Mesenchymal stem cell (in vitro differentiated cells and primary cell): ENCODE results near the gene IL17F.
"Not testable (repeated sequence)": the region's sequence is repeated elsewhere in the genome, so short reads cannot be mapped to it uniquely, and the experiment has no call there.

Source experiments
- DNase-seq: peaks from one replicate; pipeline ENCODE4 v3.0.0-alpha.2; 2013
- H2AFZ ChIP-seq: one replicate; pipeline ENCODE4 v1.6.1; 2013; ENCODE audit warnings: low read depth, mild to moderate bottlenecking, control low read depth, inconsistent platforms, low read length, moderate library complexity
- H2AK5ac ChIP-seq: 2 replicates; pipeline ENCODE4 v1.6.1; 2013; ENCODE audit warnings: low read length, moderate library complexity, mild to moderate bottlenecking, inconsistent platforms; ENCODE audit not compliant: severe bottlenecking
- H2BK120ac ChIP-seq: one replicate; pipeline ENCODE4 v1.6.1; 2013; ENCODE audit warnings: low read depth, mild to moderate bottlenecking, inconsistent platforms, low read length, moderate library complexity
- H2BK12ac ChIP-seq, 2 experiments: one replicate each; pipeline ENCODE4 v1.6.1; 2013; ENCODE audit warnings: inconsistent platforms in 2 of 2, low read length in 2 of 2, mild to moderate bottlenecking in 2 of 2, moderate library complexity in 2 of 2, control low read depth in 1 of 2
- H2BK15ac ChIP-seq: one replicate; pipeline ENCODE4 v1.6.1; 2013; ENCODE audit warnings: mild to moderate bottlenecking, low read depth, inconsistent platforms; ENCODE audit not compliant: poor library complexity, severe bottlenecking
- H2BK5ac ChIP-seq: 2 replicates; pipeline ENCODE4 v1.6.1; 2013; ENCODE audit warnings: low read depth, mild to moderate bottlenecking, low read length, control low read depth, inconsistent platforms; ENCODE audit not compliant: poor library complexity, severe bottlenecking
- H3K14ac ChIP-seq, 2 experiments: one replicate each; pipeline ENCODE4 v1.6.1; 2013; ENCODE audit warnings: inconsistent platforms in 2 of 2, low read length in 2 of 2, control low read depth in 1 of 2, mild to moderate bottlenecking in 1 of 2, moderate library complexity in 1 of 2
- H3K18ac ChIP-seq, 2 experiments: one replicate each; pipeline ENCODE4 v1.6.1; 2013; ENCODE audit warnings: inconsistent platforms in 2 of 2, low read length in 2 of 2, control low read depth in 1 of 2, low read depth in 1 of 2, mild to moderate bottlenecking in 1 of 2
- H3K23ac ChIP-seq, 2 experiments: one replicate each; pipeline ENCODE4 v1.6.1; 2013; ENCODE audit warnings: inconsistent platforms in 2 of 2, low read length in 2 of 2, mild to moderate bottlenecking in 2 of 2, moderate library complexity in 2 of 2, control low read depth in 1 of 2
- H3K27ac ChIP-seq: 2 replicates; pipeline ENCODE4 v1.5.1; 2013; ENCODE audit warnings: mild to moderate bottlenecking, moderate library complexity, low read length, control low read depth, inconsistent platforms; ENCODE audit not compliant: poor library complexity, severe bottlenecking
- H3K27me3 ChIP-seq, 2 experiments: 2 replicates each; pipeline versions ENCODE4 v1.6.1 to v1.7.0; 2013; ENCODE audit warnings: low read length in 2 of 2, mild to moderate bottlenecking in 2 of 2, moderate library complexity in 2 of 2, control low read depth in 1 of 2, inconsistent platforms in 1 of 2; ENCODE audit not compliant: control insufficient read depth in 1 of 2, insufficient read depth in 1 of 2
- H3K36me3 ChIP-seq, 2 experiments: 2 replicates each; pipeline versions ENCODE4 v1.6.1 to v1.7.0; 2013; ENCODE audit warnings: low read length in 2 of 2, control low read depth in 1 of 2, inconsistent platforms in 1 of 2, low read depth in 1 of 2, mild to moderate bottlenecking in 1 of 2; ENCODE audit not compliant: insufficient read depth in 2 of 2, control insufficient read depth in 1 of 2
- H3K4ac ChIP-seq, 2 experiments: one replicate each; pipeline ENCODE4 v1.6.1; 2013; ENCODE audit warnings: inconsistent platforms in 2 of 2, low read length in 2 of 2, mild to moderate bottlenecking in 2 of 2, moderate library complexity in 2 of 2, control low read depth in 1 of 2, low read depth in 1 of 2
- H3K4me1 ChIP-seq: 2 replicates; pipeline ENCODE4 v1.6.1; 2013; ENCODE audit warnings: low read depth, low read length, control low read depth; ENCODE audit not compliant: control insufficient read depth, insufficient read depth
- H3K4me2 ChIP-seq: 2 replicates; pipeline ENCODE4 v1.6.1; 2013; ENCODE audit warnings: low read length, mild to moderate bottlenecking, inconsistent platforms; ENCODE audit not compliant: poor library complexity, severe bottlenecking
- H3K4me3 ChIP-seq, 2 experiments: 2 replicates each; pipeline versions ENCODE4 v1.5.1 to v1.7.0; 2013; ENCODE audit warnings: low read length in 2 of 2, mild to moderate bottlenecking in 2 of 2, control low read depth in 1 of 2, low read depth in 1 of 2; ENCODE audit not compliant: insufficient read depth in 1 of 2
- H3K79me1 ChIP-seq: replicated peaks from 2 replicates; pipeline ENCODE4 v1.6.1; 2013; ENCODE audit warnings: mild to moderate bottlenecking, control low read depth, low read length, inconsistent platforms; ENCODE audit not compliant: poor library complexity, severe bottlenecking
- H3K9ac ChIP-seq: 2 replicates; pipeline ENCODE4 v1.7.0; 2013; ENCODE audit warnings: mild to moderate bottlenecking, low read length, moderate library complexity
- H3K9me3 ChIP-seq: 2 replicates; pipeline ENCODE4 v1.7.0; 2013; ENCODE audit warnings: mild to moderate bottlenecking, low read length; ENCODE audit not compliant: control insufficient read depth
- H4K8ac ChIP-seq: one replicate; pipeline ENCODE4 v1.6.1; 2013; ENCODE audit warnings: inconsistent platforms, mild to moderate bottlenecking, low read length, moderate library complexity
- H4K91ac ChIP-seq: one replicate; pipeline ENCODE4 v1.6.1; 2013; ENCODE audit warnings: mild to moderate bottlenecking, low read length, inconsistent platforms
- WGBS: methylation state at CpG from one replicate; pipeline ENCODE4 v1.1.7; 2013; ENCODE audit warnings: mixed read lengths; 5-methylcytosine and 5-hydroxymethylcytosine counted together

The IL17F gene

DNA sequence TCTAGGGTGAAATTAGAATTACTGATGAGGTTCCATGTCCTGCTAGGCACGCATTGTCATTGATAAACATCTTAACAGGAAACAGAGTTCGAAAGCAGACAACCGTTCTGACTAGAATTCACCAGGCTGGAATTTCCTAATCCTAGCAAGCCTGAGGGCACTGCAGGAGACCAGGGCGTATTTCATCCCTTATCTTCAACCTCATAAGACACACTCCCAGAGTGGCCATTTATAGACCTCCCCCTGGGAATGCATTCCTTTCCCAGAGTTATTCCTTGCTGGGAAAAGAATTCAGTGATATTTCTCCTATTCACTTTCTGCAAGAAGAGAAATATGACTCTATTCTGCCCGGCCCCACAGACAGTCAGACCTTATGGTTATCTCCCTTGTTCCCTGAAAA, 44.2 kb downstream of the IL17F start:
- not testable (repeated sequence) for H3K27me3 ChIP-seq, H3K23ac ChIP-seq, H4K8ac ChIP-seq, H4K91ac ChIP-seq, H2BK5ac ChIP-seq, H3K79me1 ChIP-seq, H3K4ac ChIP-seq, H3K36me3 ChIP-seq, H2BK120ac ChIP-seq, DNase-seq, H3K4me2 ChIP-seq, H3K4me1 ChIP-seq, H3K18ac ChIP-seq, H2BK15ac ChIP-seq, H3K27ac ChIP-seq, H2AFZ ChIP-seq, H2AK5ac ChIP-seq, H3K4me3 ChIP-seq, H3K9ac ChIP-seq, H3K14ac ChIP-seq, H2BK12ac ChIP-seq
- H3K9me3 ChIP-seq: peaks cover 11% of the 10 kb centered on the region
- 38% methylated on average over 4 of the region's 5 CpGs for WGBS

DNA sequence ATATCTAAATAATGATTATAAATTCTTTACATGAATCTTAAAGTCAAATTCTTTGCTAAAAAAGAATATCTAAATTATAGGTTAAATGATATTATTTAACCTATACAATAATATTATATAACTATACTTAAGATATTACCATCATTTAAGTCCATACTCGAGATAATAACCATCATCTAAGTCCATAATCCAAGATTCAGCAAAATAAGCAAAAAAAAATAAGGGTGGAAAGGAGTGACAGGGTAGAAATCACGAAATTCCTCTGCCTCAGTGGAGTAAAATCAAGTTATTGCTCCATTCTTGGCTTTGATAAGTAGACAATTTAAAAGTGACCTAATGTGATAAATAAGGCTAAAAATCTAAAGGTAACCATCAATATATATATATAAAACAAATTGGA, 48.4 kb downstream of the IL17F start:
- Histone ChIP-seq H4K8ac (no peak overlapping the region), H3K9me3 (peaks cover 4% of the 10 kb centered on the region), H3K4me1 (no peaks in the 10 kb centered on the region), H3K4me3 (no peak overlapping the region), H3K27me3 (peaks cover 0 to under 1% of the 10 kb centered on the region in 2 experiments), H3K23ac (no peak overlapping the region), H3K79me1 (no peaks in the 10 kb centered on the region), H2AK5ac (no peak overlapping the region), H3K9ac (no peak overlapping the region), H2AFZ (no peak overlapping the region), H3K18ac (no peak overlapping the region), H2BK120ac (no peak overlapping the region), H4K91ac (no peak overlapping the region), H2BK5ac (no peak overlapping the region), H3K4me2 (no peak overlapping the region), H2BK12ac (no peak overlapping the region), H3K36me3 (no peaks in the 10 kb centered on the region), H3K14ac (no peak overlapping the region), H3K4ac (no peak overlapping the region), H2BK15ac (no peak overlapping the region), H3K27ac (no peak overlapping the region)
- no peak for DNase-seq
- WGBS: 0% methylated on average over 1 of the region's 2 CpGs

DNA sequence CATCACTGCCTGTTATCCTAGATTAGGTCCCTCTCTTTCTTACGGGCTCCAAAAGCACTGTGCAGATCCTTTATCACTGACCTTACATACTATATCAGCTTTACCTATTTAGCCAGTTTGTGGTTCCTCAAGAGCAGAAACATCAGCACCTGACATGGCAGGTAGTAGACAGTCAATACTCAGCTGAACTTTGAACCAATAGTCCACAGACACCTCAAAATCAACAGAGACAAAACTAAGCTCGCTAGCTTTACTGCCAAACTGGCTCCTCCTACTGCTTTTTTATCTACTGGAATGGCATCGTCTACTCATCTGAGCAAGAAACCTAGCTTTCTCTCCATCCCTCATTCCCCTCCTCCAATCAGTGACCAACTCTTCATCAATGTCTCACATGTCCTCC, 52.5 kb downstream of the IL17F start:
- Histone ChIP-seq H2BK120ac (no peak overlapping the region), H3K4ac (no peak overlapping the region), H3K4me2 (no peak overlapping the region), H2AK5ac (no peak overlapping the region), H2BK15ac (no peak overlapping the region), H3K27ac (no peak overlapping the region), H2BK5ac (no peak overlapping the region), H4K91ac (no peak overlapping the region), H3K18ac (no peak overlapping the region), H3K79me1 (no peaks in the 10 kb centered on the region), H3K4me3 (no peak overlapping the region), H4K8ac (no peak overlapping the region), H3K23ac (no peak overlapping the region), H3K9ac (no peak overlapping the region), H3K4me1 (no peaks in the 10 kb centered on the region), H2AFZ (no peak overlapping the region), H3K36me3 (no peaks in the 10 kb centered on the region), H3K9me3 (no peaks in the 10 kb centered on the region), H2BK12ac (no peak overlapping the region), H3K27me3 (peaks cover 3 to 11% of the 10 kb centered on the region in 2 experiments), H3K14ac (no peak overlapping the region)
- 56% methylated on average over 3 of the region's 3 CpGs for WGBS
- DNase-seq: no peak

DNA sequence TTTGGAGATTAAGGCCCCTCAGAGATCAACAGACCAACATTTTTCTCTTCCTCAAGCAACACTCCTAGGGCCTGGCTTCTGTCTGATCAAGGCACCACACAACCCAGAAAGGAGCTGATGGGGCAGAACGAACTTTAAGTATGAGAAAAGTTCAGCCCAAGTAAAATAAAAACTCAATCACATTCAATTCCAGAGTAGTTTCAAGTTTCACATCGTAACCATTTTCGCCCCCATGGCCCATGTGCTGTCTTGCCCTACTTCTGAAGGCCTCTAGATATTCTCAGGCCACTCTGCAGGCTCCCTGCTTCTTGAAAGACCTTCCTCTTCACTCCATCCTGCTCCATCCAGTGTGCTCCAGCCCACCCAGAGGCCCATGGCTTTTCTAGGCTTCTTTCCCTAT, 53.9 kb downstream of the IL17F start:
- 59% methylated on average over 3 of the region's 3 CpGs for WGBS
- no peak overlapping the region for H3K23ac ChIP-seq
- no peak overlapping the region for H2BK15ac ChIP-seq

More for the DNA sequence above, 53.9 kb downstream of the IL17F start:
- H3K27ac ChIP-seq: no peak overlapping the region
- H3K4me1 ChIP-seq: no peaks in the 10 kb centered on the region
- H3K36me3 ChIP-seq: no peaks in the 10 kb centered on the region
- no peak overlapping the region for H3K4ac ChIP-seq
- H4K8ac ChIP-seq: no peak overlapping the region
- H2AFZ ChIP-seq: no peak overlapping the region
- H3K9me3 ChIP-seq: no peaks in the 10 kb centered on the region
- H3K79me1 ChIP-seq: no peaks in the 10 kb centered on the region
- no peak overlapping the region for H3K4me3 ChIP-seq
- no peak for DNase-seq
- no peak overlapping the region for H3K4me2 ChIP-seq
- H2BK12ac ChIP-seq: no peak overlapping the region
- no peak overlapping the region for H2BK5ac ChIP-seq
- H3K14ac ChIP-seq: no peak overlapping the region
- H2AK5ac ChIP-seq: no peak overlapping the region
- peaks cover 3 to 12% of the 10 kb centered on the region in 2 experiments for H3K27me3 ChIP-seq
- H4K91ac ChIP-seq: no peak overlapping the region
- no peak overlapping the region for H3K18ac ChIP-seq
- H3K9ac ChIP-seq: no peak overlapping the region
- H2BK120ac ChIP-seq: no peak overlapping the region
